GM10248 (cell line): Measurements from ENCODE around the gene XCL1.

Experiments
- CTCF ChIA-PET: fragments of 300-600 bp; sonication (Branson Sonifier 250); formaldehyde crosslinking; extraction: SDS; loops from one replicate; lab custom pipeline; 2021; ENCODE audit warnings: antibody characterized with exemption; lab: Yijun Ruan, JAX
- POLR2A ChIA-PET: fragments of 350-650 bp; sonication (Branson Sonifier 250); formaldehyde crosslinking; extraction: SDS; loops from one replicate; lab custom pipeline; 2020; ENCODE audit warnings: antibody characterized with exemption; lab: Yijun Ruan, JAX
- DNase-seq: peaks from one replicate; pipeline ENCODE4 v3.0.0; 2012; ENCODE audit errors: extremely low spot score
- TF ChIP-seq, protein P1 (sequence below): IDR thresholded peaks from 2 replicates; pipeline ENCODE4 v1.5.1; 2012; ENCODE audit warnings: mild to moderate bottlenecking, low read depth; ENCODE audit errors: extremely low read depth, missing control alignments, control extremely low read depth

XCL1 gene

DNA sequence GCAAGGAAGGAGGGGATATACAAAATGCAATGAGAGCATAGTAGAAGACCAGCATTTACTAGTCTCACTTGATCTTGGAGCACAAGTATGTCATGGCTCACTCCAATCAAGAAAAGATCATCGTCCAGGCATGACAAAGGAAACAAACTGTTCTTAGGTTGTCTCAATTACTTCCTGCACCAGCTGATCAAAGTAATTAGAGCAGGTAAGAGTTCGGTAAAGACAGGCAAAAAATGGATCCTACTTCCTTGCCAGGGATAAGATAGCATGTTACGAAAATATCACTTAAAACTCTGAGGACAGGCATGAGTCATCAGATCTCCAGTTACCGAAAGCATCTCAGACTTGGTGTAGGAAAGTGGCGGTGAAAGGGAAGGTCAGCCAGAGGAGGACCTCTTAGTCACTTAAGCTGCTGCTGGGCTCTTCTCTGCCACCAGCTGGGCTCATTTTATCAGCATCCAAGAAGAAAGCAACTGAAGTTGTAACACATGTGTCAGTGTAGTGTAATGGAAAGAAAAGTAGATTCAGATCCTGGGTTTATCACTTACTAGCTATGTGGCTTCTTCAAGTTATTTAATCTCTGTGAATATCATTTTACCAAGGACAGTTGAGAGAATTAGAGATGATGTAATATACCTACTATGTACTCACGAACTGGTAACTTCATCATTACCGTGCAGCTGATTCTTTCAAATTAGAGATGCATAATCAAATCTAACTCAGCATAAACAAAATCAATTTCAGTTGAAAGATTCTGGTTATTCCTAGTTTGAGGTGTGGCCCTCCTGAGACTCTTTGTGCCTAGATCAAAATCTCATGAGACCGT lies 46.8 kb downstream of the XCL1 start:
- TF ChIP-seq, protein P1, sequence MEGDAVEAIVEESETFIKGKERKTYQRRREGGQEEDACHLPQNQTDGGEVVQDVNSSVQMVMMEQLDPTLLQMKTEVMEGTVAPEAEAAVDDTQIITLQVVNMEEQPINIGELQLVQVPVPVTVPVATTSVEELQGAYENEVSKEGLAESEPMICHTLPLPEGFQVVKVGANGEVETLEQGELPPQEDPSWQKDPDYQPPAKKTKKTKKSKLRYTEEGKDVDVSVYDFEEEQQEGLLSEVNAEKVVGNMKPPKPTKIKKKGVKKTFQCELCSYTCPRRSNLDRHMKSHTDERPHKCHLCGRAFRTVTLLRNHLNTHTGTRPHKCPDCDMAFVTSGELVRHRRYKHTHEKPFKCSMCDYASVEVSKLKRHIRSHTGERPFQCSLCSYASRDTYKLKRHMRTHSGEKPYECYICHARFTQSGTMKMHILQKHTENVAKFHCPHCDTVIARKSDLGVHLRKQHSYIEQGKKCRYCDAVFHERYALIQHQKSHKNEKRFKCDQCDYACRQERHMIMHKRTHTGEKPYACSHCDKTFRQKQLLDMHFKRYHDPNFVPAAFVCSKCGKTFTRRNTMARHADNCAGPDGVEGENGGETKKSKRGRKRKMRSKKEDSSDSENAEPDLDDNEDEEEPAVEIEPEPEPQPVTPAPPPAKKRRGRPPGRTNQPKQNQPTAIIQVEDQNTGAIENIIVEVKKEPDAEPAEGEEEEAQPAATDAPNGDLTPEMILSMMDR = no peak
- ChIA-PET CTCF (interaction anchor here (1.4 to 3.7 kb wide), 2 partner anchors 14 to 20 kb away, joined by 3 to 22 read pairs; no protein-coding TSS in a partner anchor), POLR2A (no interaction called here)
- no peak for DNase-seq

DNA sequence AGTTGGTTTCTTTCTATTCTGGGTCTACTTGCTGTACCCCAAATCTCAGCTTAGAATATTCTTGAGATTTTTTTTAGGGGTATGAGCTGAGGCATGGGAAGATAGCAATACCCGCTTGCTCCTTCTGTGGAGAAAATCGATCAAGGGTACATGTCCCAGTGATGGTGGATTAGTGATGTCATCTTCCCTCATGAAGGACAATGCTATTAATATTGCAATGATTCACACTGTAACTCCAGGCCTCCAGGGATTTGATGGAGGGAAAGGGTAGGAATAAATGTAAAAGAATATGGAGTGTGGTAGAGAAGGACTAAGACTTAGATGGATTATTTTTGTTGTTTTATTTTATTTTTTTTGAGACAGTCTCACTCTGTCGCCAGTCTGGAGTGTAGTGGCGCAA lies 47.4 kb downstream of the XCL1 start:
- TF ChIP-seq, protein P1 = no peak
- CTCF ChIA-PET = interaction anchor here (1.4 to 3.7 kb wide), 2 partner anchors 13 to 21 kb away, joined by 3 to 22 read pairs; no protein-coding TSS in a partner anchor
- no peak for DNase-seq
- POLR2A ChIA-PET = no interaction called here

- DNase-seq = no peak
- TF ChIP-seq, protein P1 = no peak
- ChIA-PET POLR2A (no interaction called here), CTCF (interaction anchor here (1.3 to 3.7 kb wide), 3 partner anchors 10 to 23 kb away, joined by 3 to 22 read pairs (median 3); no protein-coding TSS in a partner anchor)
Observed at GRCh38 chr1:168626326-168626725, 49.9 kb downstream of the XCL1 start.

DNA sequence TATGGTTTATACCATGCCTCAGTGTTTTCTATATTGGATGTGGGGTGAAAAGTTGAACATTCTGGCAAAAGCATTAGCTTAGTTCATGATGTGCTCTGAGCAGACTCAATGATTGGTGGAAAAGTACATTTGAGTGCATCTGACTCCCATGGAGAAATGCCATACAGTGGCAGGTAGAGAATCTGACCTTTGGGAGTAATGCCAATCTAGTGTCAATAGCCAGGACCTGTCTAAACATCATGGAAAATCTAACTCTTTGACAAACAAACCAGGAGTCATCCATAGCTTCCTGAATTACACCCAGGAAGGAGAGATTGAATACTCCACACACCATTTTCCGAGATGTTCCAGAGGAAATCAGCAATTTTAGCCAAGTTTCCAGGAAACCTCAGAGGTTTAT lies 51.0 kb downstream of the XCL1 start:
- POLR2A ChIA-PET = no interaction called here
- TF ChIP-seq, protein P1 = no peak
- CTCF ChIA-PET = interaction anchor here (1.3 kb wide), 1 partner anchor 22 kb away, joined by 3 read pairs; no protein-coding TSS in a partner anchor
- DNase-seq = no peak

GRCh38 chr1:168628807-168629206 lies 52.4 kb downstream of the XCL1 start:
- TF ChIP-seq, protein P1 = no peak
- no peak for DNase-seq
- POLR2A ChIA-PET = no interaction called here
- CTCF ChIA-PET = no interaction called here

DNA sequence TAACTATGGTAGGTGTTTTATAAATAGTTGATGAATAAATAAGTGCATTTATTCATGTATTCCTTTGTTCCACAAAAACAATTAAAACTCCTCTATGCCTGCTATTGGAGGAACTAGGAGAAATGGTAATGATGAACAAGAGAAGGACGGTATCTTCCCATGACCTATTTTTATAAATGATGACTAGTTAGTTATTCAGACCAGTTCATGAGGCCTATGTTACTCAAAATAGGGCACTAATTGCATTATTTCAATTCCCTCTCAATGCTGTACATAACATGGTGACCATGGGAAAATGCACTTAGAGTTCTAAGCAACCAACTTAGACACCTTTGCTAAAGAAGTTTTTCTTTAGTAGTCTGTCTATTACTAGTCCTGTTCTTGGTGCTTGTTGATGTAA lies 53.1 kb downstream of the XCL1 start:
- TF ChIP-seq, protein P1 = no peak
- no peak for DNase-seq
- ChIA-PET POLR2A (no interaction called here), CTCF (no interaction called here)
